Limb (tissue), 2 donors: ENCODE data around the gene TMEM114.

Experiments
- DNase-seq, 2 donors: peaks; one replicate each; pipeline ENCODE4 v3.0.0-alpha.2; 2016; ENCODE audit errors: extremely low spot score in 2 of 2

TMEM114 gene

GRCh38 chr16:8551388-8552332, 38.7 kb downstream of the TMEM114 start:
- no peak for DNase-seq

GRCh38 chr16:8550728-8551387, 39.5 kb downstream of the TMEM114 start:
- no peak for DNase-seq

- DNase-seq: no peak
Measured at GRCh38 chr16:8549843-8550412, 40.4 kb downstream of the TMEM114 start.

- DNase-seq: no peak
Measured at GRCh38 chr16:8548166-8548565, 42.1 kb downstream of the TMEM114 start.

- no peak for DNase-seq
Measured at GRCh38 chr16:8547762-8548161, 42.5 kb downstream of the TMEM114 start.

- no peak for DNase-seq
Measured at GRCh38 chr16:8544406-8544805, 45.9 kb downstream of the TMEM114 start.

- no peak for DNase-seq
Measured at GRCh38 chr16:8543258-8543657, 47.1 kb downstream of the TMEM114 start.

GRCh38 chr16:8542393-8542792, 47.9 kb downstream of the TMEM114 start:
- no peak for DNase-seq

GRCh38 chr16:8541868-8542267, 48.4 kb downstream of the TMEM114 start:
- no peak for DNase-seq

GRCh38 chr16:8537691-8538342, 52.5 kb downstream of the TMEM114 start:
- DNase-seq: no peak

- DNase-seq: no peak
Measured at GRCh38 chr16:8533509-8533908, 56.8 kb downstream of the TMEM114 start.

GRCh38 chr16:8530752-8531384, 59.4 kb downstream of the TMEM114 start:
- DNase-seq: no peak

GRCh38 chr16:8528471-8528870, 61.8 kb downstream of the TMEM114 start:
- DNase-seq: no peak

- no peak for DNase-seq
Measured at GRCh38 chr16:8523932-8524331, 66.4 kb downstream of the TMEM114 start.

GRCh38 chr16:8522757-8523156, 67.6 kb downstream of the TMEM114 start:
- no peak for DNase-seq

GRCh38 chr16:8519643-8520042, 70.7 kb downstream of the TMEM114 start:
- no peak for DNase-seq
